GM23338 (cell line): Measurements from ENCODE around the gene DPP9.

Experiments used
- CTCF ChIP-seq, 2 experiments: fragments of 200-600 bp in 1 of 2; sonication (generic) in 1 of 2; conservative IDR thresholded peaks; 2 replicates each; pipeline versions ENCODE4 v1.5.1 to v1.6.1; 2016 to 2017; ENCODE audit warnings: antibody characterized with exemption in 2 of 2, low read depth in 2 of 2, mild to moderate bottlenecking in 2 of 2, moderate library complexity in 1 of 2
- EZH2 ChIP-seq: fragments of 200-600 bp; sonication (generic); IDR thresholded peaks from one replicate; pipeline ENCODE4 v1.8.0; 2017; ENCODE audit warnings: antibody characterized with exemption, mild to moderate bottlenecking, low read depth; ENCODE audit not compliant: unreplicated experiment
- EZH2phosphoT487 ChIP-seq: fragments of 200-600 bp; sonication (generic); IDR thresholded peaks from one replicate; pipeline ENCODE4 v1.8.1; 2018; ENCODE audit warnings: antibody characterized with exemption; ENCODE audit not compliant: unreplicated experiment
- POLR2AphosphoS5 ChIP-seq: IDR thresholded peaks from 2 replicates; pipeline ENCODE4 v1.6.1; 2016; ENCODE audit warnings: antibody characterized with exemption, low read depth
- STAT1 ChIP-seq: IDR thresholded peaks from one replicate; pipeline ENCODE4 v1.6.1; 2016; ENCODE audit warnings: antibody characterized with exemption; ENCODE audit not compliant: unreplicated experiment
- TF ChIP-seq, protein P1 (sequence below): IDR thresholded peaks from one replicate; pipeline ENCODE4 v1.6.1; 2018; ENCODE audit warnings: antibody characterized with exemption; ENCODE audit not compliant: unreplicated experiment

DNA sequence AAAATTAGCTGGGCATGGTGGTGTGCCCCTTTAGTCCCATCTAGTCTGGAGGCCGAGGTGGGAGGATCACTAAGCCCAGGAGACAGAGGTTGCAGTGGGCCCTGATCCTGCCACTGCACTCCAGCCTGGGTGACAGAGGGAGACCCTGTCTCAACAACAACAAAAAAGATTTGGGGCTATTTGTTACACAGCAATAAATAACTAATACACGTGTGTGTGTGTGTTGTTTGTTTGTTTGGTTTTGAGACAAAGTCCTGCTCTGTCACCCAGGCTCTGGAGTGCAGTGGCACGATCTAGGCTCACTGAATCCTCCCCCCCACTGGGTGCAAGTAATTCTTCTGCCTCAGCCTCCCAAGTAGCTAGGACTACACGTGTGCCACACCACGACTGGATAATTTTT lies 35.0 kb upstream of the DPP9 start:
- no peak for TF ChIP-seq CTCF (conservative IDR thresholded peaks at IDR 0.05; ENCODE audit: low read depth in 2 of 2)
- TF ChIP-seq STAT1 = no peak
- TF ChIP-seq EZH2phosphoT487 = no peak
- TF ChIP-seq POLR2AphosphoS5 = no peak
- TF ChIP-seq EZH2 = no peak
- TF ChIP-seq, protein P1, sequence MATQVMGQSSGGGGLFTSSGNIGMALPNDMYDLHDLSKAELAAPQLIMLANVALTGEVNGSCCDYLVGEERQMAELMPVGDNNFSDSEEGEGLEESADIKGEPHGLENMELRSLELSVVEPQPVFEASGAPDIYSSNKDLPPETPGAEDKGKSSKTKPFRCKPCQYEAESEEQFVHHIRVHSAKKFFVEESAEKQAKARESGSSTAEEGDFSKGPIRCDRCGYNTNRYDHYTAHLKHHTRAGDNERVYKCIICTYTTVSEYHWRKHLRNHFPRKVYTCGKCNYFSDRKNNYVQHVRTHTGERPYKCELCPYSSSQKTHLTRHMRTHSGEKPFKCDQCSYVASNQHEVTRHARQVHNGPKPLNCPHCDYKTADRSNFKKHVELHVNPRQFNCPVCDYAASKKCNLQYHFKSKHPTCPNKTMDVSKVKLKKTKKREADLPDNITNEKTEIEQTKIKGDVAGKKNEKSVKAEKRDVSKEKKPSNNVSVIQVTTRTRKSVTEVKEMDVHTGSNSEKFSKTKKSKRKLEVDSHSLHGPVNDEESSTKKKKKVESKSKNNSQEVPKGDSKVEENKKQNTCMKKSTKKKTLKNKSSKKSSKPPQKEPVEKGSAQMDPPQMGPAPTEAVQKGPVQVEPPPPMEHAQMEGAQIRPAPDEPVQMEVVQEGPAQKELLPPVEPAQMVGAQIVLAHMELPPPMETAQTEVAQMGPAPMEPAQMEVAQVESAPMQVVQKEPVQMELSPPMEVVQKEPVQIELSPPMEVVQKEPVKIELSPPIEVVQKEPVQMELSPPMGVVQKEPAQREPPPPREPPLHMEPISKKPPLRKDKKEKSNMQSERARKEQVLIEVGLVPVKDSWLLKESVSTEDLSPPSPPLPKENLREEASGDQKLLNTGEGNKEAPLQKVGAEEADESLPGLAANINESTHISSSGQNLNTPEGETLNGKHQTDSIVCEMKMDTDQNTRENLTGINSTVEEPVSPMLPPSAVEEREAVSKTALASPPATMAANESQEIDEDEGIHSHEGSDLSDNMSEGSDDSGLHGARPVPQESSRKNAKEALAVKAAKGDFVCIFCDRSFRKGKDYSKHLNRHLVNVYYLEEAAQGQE = no peak
